ENCODE measurements around the gene ZC3H13.

DNA sequence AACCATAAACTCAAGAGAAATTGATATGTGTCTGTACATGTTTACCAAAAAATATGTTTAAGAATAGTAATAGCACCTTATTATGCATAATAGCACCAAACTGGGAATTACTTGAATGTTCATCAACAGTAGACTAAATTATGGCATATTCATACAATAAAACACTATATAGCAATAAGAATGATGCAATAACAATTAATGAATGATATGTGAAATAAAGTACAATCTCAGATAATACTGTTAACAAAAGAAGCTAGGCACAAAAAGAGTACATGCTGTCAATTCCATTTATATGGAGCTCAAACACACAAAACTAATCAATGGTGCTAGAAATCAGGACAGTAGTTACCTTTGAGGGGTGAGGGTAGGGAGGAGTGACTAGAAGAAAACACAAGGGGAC lies 36.3 kb downstream of the ZC3H13 start:
- no peak for TF ChIP-seq EZH2 (IDR thresholded peaks at IDR 0.05; ENCODE audit: insufficient read depth, poor library complexity, severe bottlenecking)
- no peak for TF ChIP-seq EZH2phosphoT487 (IDR thresholded peaks at IDR 0.05; ENCODE audit: insufficient read depth, low read depth)

Measured in GM23248 (cell line).